GM12864 (cell line): ENCODE data around the gene RBM18.

Experiments used
- DNase-seq: peaks from one replicate; pipeline ENCODE4 v3.0.0-alpha.2; 2011; ENCODE audit warnings: low read depth
- H3K4me3 ChIP-seq: 2 replicates; pipeline ENCODE4 v1.5.1; 2011; ENCODE audit warnings: mild to moderate bottlenecking, low read depth, low read length, control low read depth
- TF ChIP-seq, protein P1 (sequence below): IDR thresholded peaks from 2 replicates; pipeline ENCODE4 v1.5.1; 2011; ENCODE audit warnings: low read depth, mild to moderate bottlenecking, moderate library complexity, low read length, control low read depth, inconsistent platforms; ENCODE audit errors: missing control alignments

The RBM18 gene

DNA sequence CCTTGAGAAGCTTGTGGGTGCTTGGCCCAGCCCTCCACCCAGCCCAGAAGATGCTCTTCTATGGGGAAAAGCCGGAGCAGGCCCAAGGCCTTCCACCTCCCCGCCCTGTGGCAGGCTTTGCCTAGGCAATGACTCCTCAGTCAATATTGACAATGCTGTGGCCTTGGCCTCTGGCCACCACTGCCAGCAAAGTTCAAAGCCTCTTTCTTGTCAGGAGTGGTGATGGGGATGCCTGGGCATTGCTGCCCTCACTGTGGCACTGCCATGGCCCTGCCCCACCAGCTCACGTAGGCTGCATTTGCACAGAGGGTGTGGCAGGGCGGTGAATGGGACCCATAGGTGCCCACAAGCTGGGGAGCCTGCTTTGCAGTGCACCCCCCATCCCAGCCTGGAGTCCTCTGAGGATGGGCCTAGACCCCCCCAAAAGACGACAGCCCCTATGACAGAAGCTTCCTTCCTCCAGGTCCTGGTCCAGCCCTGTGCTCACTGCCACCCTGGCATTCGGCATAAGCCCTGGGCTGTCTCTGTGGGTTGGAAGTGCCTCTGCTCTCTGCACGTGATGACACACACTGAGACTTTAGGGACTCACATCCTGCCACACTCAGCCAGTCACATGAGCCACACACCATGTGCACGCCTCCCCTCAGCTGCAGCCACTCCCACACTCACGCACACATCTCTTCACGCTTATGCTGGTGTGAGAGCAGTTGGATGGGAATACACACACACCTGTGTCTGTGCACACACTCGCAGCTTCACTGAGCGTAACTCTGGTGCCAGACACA is 73.9 kb downstream of the RBM18 start:
- no peak overlapping the region for H3K4me3 ChIP-seq
- TF ChIP-seq, protein P1, sequence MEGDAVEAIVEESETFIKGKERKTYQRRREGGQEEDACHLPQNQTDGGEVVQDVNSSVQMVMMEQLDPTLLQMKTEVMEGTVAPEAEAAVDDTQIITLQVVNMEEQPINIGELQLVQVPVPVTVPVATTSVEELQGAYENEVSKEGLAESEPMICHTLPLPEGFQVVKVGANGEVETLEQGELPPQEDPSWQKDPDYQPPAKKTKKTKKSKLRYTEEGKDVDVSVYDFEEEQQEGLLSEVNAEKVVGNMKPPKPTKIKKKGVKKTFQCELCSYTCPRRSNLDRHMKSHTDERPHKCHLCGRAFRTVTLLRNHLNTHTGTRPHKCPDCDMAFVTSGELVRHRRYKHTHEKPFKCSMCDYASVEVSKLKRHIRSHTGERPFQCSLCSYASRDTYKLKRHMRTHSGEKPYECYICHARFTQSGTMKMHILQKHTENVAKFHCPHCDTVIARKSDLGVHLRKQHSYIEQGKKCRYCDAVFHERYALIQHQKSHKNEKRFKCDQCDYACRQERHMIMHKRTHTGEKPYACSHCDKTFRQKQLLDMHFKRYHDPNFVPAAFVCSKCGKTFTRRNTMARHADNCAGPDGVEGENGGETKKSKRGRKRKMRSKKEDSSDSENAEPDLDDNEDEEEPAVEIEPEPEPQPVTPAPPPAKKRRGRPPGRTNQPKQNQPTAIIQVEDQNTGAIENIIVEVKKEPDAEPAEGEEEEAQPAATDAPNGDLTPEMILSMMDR = no peak
- DNase-seq = no peak

DNA sequence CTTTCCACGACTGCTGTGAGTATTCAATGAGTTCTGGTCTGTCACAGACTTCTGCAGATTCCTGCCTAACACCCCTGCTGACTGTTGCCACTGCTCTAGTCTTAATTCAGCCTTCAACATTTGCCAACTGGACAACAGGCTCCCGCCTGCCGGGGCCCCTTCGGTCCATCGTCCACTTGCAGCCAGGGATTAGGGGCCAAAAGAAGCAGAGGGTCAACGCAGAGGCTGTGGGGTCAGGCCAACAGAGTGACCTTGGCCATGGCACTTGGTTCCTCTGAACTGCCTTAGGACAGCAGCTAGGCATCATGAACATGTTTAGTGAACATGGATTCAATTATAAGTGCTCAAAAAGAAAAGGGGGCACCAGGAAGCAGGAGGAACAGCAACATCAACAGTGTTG is 76.3 kb downstream of the RBM18 start:
- TF ChIP-seq, protein P1 = no peak
- no peak overlapping the region for H3K4me3 ChIP-seq
- no peak for DNase-seq
